MM.1S (cell line): ENCODE measurements around the gene FHIP2A.

ENCODE experiments used
- CTCF ChIP-seq: fragments of 300-600 bp; sonication (generic); IDR thresholded peaks from 2 replicates; pipeline ENCODE4 v1.5.1; 2016; ENCODE audit warnings: antibody characterized with exemption, low read length, mixed read lengths
- EZH2 ChIP-seq: fragments of 300-600 bp; sonication (generic); optimal IDR thresholded peaks from 2 replicates; pipeline ENCODE3; 2017; ENCODE audit warnings: low read depth, mild to moderate bottlenecking, antibody characterized with exemption, low read length, mixed read lengths

GRCh38 chr10:114821915-114822443 lies 399 bp downstream of the FHIP2A start:
- TF ChIP-seq CTCF (no peak), EZH2 (no peak)
